Sigmoid colon (tissue), 7 donors: ENCODE data around the gene MMGT1. TPM values are rescaled to one million over a fixed set of nuclear protein-coding genes. Genes with fewer than 3 reads are reported as not detected.

Experiments
- DNase-seq: peaks from one replicate; pipeline ENCODE4 v3.0.0-alpha.2; 2019
- H3K27ac ChIP-seq, 4 donors: fragments of 200-600 bp; sonication (generic); one replicate each; pipeline ENCODE4 v1.5.1; 2016 to 2019; ENCODE audit warnings: mild to moderate bottlenecking in 1 of 4
- H3K27me3 ChIP-seq, 3 donors: fragments of 200-600 bp; sonication (generic); one replicate each; pipeline ENCODE4 v1.5.1; 2019; ENCODE audit warnings: mild to moderate bottlenecking in 1 of 3
- H3K36me3 ChIP-seq, 4 donors: fragments of 200-600 bp; sonication (generic); one replicate each; pipeline ENCODE4 v1.5.1; 2016 to 2019
- H3K4me1 ChIP-seq, 4 donors: fragments of 200-600 bp; sonication (generic); one replicate each; pipeline ENCODE4 v1.5.1; 2017 to 2019
- H3K4me3 ChIP-seq, 4 donors: fragments of 200-600 bp; sonication (generic); one replicate each; pipeline ENCODE4 v1.5.1; 2017 to 2019; ENCODE audit warnings: mild to moderate bottlenecking in 2 of 4, moderate library complexity in 1 of 4
- H3K9me3 ChIP-seq, 4 donors: fragments of 200-600 bp in 3 of 4; sonication (generic) in 3 of 4; one replicate each; pipeline versions ENCODE4 v1.5.1 to v1.6.1; 2013 to 2019
- CTCF ChIP-seq, 4 experiments: fragments of 450-650 bp in 3 of 4; fragments of 200-600 bp in 1 of 4; IDR thresholded peaks; one replicate each; pipeline ENCODE4 v1.5.1; 2016 to 2019; ENCODE audit warnings: antibody characterized with exemption in 4 of 4, mild to moderate bottlenecking in 3 of 4, moderate library complexity in 2 of 4
- EP300 ChIP-seq, 4 donors: sonication (generic); formaldehyde crosslinking; IDR thresholded peaks; one replicate each; pipeline ENCODE4 v1.6.1; 2017; ENCODE audit warnings: antibody characterized with exemption in 4 of 4
- POLR2A ChIP-seq, 2 donors: fragments of 450-650 bp; IDR thresholded peaks; one replicate each; pipeline ENCODE4 v1.6.1; 2016; ENCODE audit warnings: antibody characterized with exemption in 2 of 2, mild to moderate bottlenecking in 2 of 2, moderate library complexity in 2 of 2
- POLR2AphosphoS5 ChIP-seq, 4 donors: sonication (generic); formaldehyde crosslinking; IDR thresholded peaks; one replicate each; pipeline ENCODE4 v1.6.1; 2017; ENCODE audit warnings: antibody characterized with exemption in 4 of 4
- WGBS, 2 donors: extraction: QIAGEN DNeasy Blood & Tissue Kit; methylation state at CpG; one replicate each; pipeline ENCODE4 v1.1.7; 2013; 5-methylcytosine and 5-hydroxymethylcytosine counted together
- intact Hi-C: fragments of 100-400 bp; cut with DNase I; formaldehyde crosslinking; loops from one replicate; pipeline ENCODE4 v1.15.1; 2023
- polyA plus RNA-seq, 3 donors: library from polyadenylated mRNA; stranded (reverse); fragments of 200-250 nt; gene quantifications; one replicate each; pipeline ENCODE4 v1.2.3, GENCODE V29; 2013
- total RNA-seq, 4 donors: library from RNA; depleted of rRNA; stranded (reverse); fragments of >200 nt; gene quantifications; one replicate each; pipeline ENCODE4 v1.1.0, GENCODE V29; 2016
- donor health status: healthy with polysubstance abuse.
- donor health status: Bipolar disorder and iron deficiency.
- donor health status: healthy.

Gene MMGT1
- total and polyA plus RNA-seq, 7 donors = 5.1 to 35.1 (median 27.7) TPM

- 69 to 91% methylated on average over 5 of the region's 5 CpGs for WGBS, 2 donors
- peaks cover 0 to 4% (median 0%) of the 10 kb centered on the region in 4 donors for H3K4me1 ChIP-seq
- TF ChIP-seq POLR2A (IDR thresholded peaks at IDR 0.05) (no peak), CTCF (IDR thresholded peaks at IDR 0.05) (no peak)
Observed at GRCh38 chrX:135981010-135981409, 7.2 kb upstream of the MMGT1 start.

GRCh38 chrX:135977611-135978010 lies 3.8 kb upstream of the MMGT1 start:
- intact Hi-C loops = loop anchor here (10.0 kb wide), 1 partner anchor 453 kb away; the partner anchor contains the start of gene INTS6L
- Histone ChIP-seq H3K36me3 (no peaks in the 10 kb centered on the region), H3K27ac (no peak overlapping the region), H3K9me3 (no peaks in the 10 kb centered on the region), H3K27me3 (no peaks in the 10 kb centered on the region), H3K4me1 (peaks cover 0 to 4% (median 2%) of the 10 kb centered on the region in 4 donors), H3K4me3 (no peak overlapping the region)
- 59 to 60% methylated on average over 4 of the region's 4 CpGs for WGBS, 2 donors
- DNase-seq = no peak
- no peak for TF ChIP-seq EP300 (IDR thresholded peaks at IDR 0.05)
- no peak for TF ChIP-seq POLR2A (IDR thresholded peaks at IDR 0.05)
- no peak for TF ChIP-seq CTCF (IDR thresholded peaks at IDR 0.05)
- TF ChIP-seq POLR2AphosphoS5 (IDR thresholded peaks at IDR 0.05) = no peak

More at GRCh38 chrX:135981010-135981409, 7.2 kb upstream of the MMGT1 start:
- intact Hi-C loops = no loop called here
- Histone ChIP-seq H3K27me3 (no peaks in the 10 kb centered on the region), H3K4me3 (no peak overlapping the region), H3K36me3 (no peaks in the 10 kb centered on the region), H3K9me3 (no peaks in the 10 kb centered on the region), H3K27ac (no peak overlapping the region)
- no peak for DNase-seq

- WGBS, 2 donors = 94 to 97% methylated on average over 1 of the region's 1 CpG
- H3K4me1 ChIP-seq = peaks cover 0 to 16% (median 12%) of the 10 kb centered on the region in 4 donors
- H3K27ac ChIP-seq = no peak overlapping the region
Observed at GRCh38 chrX:135975421-135975820, 1.6 kb upstream of the MMGT1 start.

GRCh38 chrX:135974279-135974856 lies 580 bp upstream of the MMGT1 start:
- Histone ChIP-seq H3K9me3 (no peaks in the 10 kb centered on the region), H3K27me3 (no peaks in the 10 kb centered on the region), H3K27ac (peak overlapping the region; percentile 71 to 76 (median 72)), H3K36me3 (no peaks in the 10 kb centered on the region), H3K4me1 (peaks cover 0 to 16% (median 12%) of the 10 kb centered on the region in 4 donors), H3K4me3 (peak overlapping the region in 3 of 4 donors; percentile 38 to 45 (median 44))
- intact Hi-C loops = loop anchor here (5.0 to 10.0 kb wide), 2 partner anchors 450 to 523 kb away; partner anchors contain the start of genes HTATSF1 and INTS6L
- 7% methylated on average over 17 to 29 of the region's 32 CpGs for WGBS, 2 donors
- peak; percentile 91 for DNase-seq
- no peak for TF ChIP-seq POLR2A (IDR thresholded peaks at IDR 0.05)
- TF ChIP-seq POLR2AphosphoS5 (IDR thresholded peaks at IDR 0.05) = no peak
- TF ChIP-seq CTCF (IDR thresholded peaks at IDR 0.05) = no peak
- TF ChIP-seq EP300 (IDR thresholded peaks at IDR 0.05) = no peak

More at GRCh38 chrX:135975421-135975820, 1.6 kb upstream of the MMGT1 start:
- Histone ChIP-seq H3K36me3 (no peaks in the 10 kb centered on the region), H3K4me3 (no peak overlapping the region), H3K27me3 (no peaks in the 10 kb centered on the region), H3K9me3 (no peaks in the 10 kb centered on the region)
- intact Hi-C loops = loop anchor here (10.0 kb wide), 1 partner anchor 451 kb away; the partner anchor contains the start of gene INTS6L
- TF ChIP-seq EP300 (IDR thresholded peaks at IDR 0.05) = no peak
- no peak for TF ChIP-seq POLR2A (IDR thresholded peaks at IDR 0.05)
- TF ChIP-seq CTCF (IDR thresholded peaks at IDR 0.05) = no peak
- TF ChIP-seq POLR2AphosphoS5 (IDR thresholded peaks at IDR 0.05) = no peak
- no peak for DNase-seq
